SK-N-SH (cell line): ENCODE measurements around the gene AKT1. TPM values are rescaled to one million over a fixed set of nuclear protein-coding genes. Genes with fewer than 3 reads are reported as not detected.

Source experiments
- CTCF ChIA-PET: fragments of 300-600, 350-600 bp; formaldehyde crosslinking; extraction: SDS; loops from one replicate; lab custom pipeline; 2021; lab: Yijun Ruan, JAX
- POLR2A ChIA-PET: fragments of 350-600 bp; sonication (Branson Sonifier 250); formaldehyde crosslinking; extraction: SDS; loops from one replicate; lab custom pipeline; 2020; ENCODE audit warnings: antibody characterized with exemption, inconsistent platforms; lab: Yijun Ruan, JAX
- DNase-seq: peaks from one replicate; pipeline ENCODE4 v3.0.0; 2012
- H2AFZ ChIP-seq: fragments of 200-600 bp; sonication (generic); 2 replicates; pipeline ENCODE4 v1.8.1; 2016; ENCODE audit warnings: antibody characterized with exemption, mild to moderate bottlenecking, low read depth
- H3F3A ChIP-seq: fragments of 200-600 bp; sonication (generic); replicated peaks from 2 replicates; pipeline ENCODE3; 2016; ENCODE audit warnings: antibody characterized with exemption, mild to moderate bottlenecking; ENCODE audit not compliant: insufficient read depth
- H3K27ac ChIP-seq, 2 experiments: fragments of 200-500 bp in 1 of 2; fragments of 200-600 bp in 1 of 2; sonication (Bioruptor generic) in 1 of 2; sonication (generic), shearing (Covaris generic) in 1 of 2; 2 replicates each; pipeline versions ENCODE4 v1.5.1 to v1.6.1; 2014 to 2016; ENCODE audit warnings: low read depth in 2 of 2, inconsistent platforms in 1 of 2, low read length in 1 of 2, mild to moderate bottlenecking in 1 of 2, mixed read lengths in 1 of 2
- H3K27me3 ChIP-seq: fragments of 200-600 bp; sonication (generic), shearing (Covaris generic); 2 replicates; pipeline ENCODE4 v1.6.1; 2016; ENCODE audit warnings: mixed run types; ENCODE audit not compliant: insufficient read depth
- H3K36me3 ChIP-seq, 2 experiments: fragments of 200-500 bp in 1 of 2; fragments of 200-600 bp in 1 of 2; sonication (Bioruptor generic) in 1 of 2; sonication (generic) in 1 of 2; replicated peaks in 1 of 2; 2 replicates each; pipeline versions ENCODE3 to v1.5.1; 2014 to 2016; ENCODE audit warnings: low read length in 1 of 2, mild to moderate bottlenecking in 1 of 2; ENCODE audit not compliant: insufficient read depth in 2 of 2, control insufficient read depth in 1 of 2
- H3K4me1 ChIP-seq, 2 experiments: fragments of 200-500 bp in 1 of 2; fragments of 200-600 bp in 1 of 2; sonication (Bioruptor generic) in 1 of 2; sonication (generic), shearing (Covaris generic) in 1 of 2; 2 replicates each; pipeline versions ENCODE4 v1.5.1 to v1.6.1; 2014 to 2016; ENCODE audit warnings: low read depth in 1 of 2, low read length in 1 of 2, mixed run types in 1 of 2; ENCODE audit not compliant: insufficient read depth in 2 of 2, control insufficient read depth in 1 of 2
- H3K4me2 ChIP-seq: fragments of 200-600 bp; sonication (generic), shearing (Covaris generic); 2 replicates; pipeline ENCODE4 v1.6.1; 2017; ENCODE audit warnings: mixed run types
- H3K4me3 ChIP-seq, 2 experiments: fragments of 200-500 bp in 1 of 2; fragments of 200-600 bp in 1 of 2; sonication (Bioruptor generic) in 1 of 2; sonication (generic), shearing (Covaris generic) in 1 of 2; 2 replicates each; pipeline versions ENCODE4 v1.5.1 to v1.8.1; 2014 to 2016; ENCODE audit warnings: low read depth in 2 of 2, inconsistent platforms in 1 of 2, low read length in 1 of 2, mild to moderate bottlenecking in 1 of 2, mixed read lengths in 1 of 2, moderate library complexity in 1 of 2
- H3K79me2 ChIP-seq: fragments of 200-600 bp; sonication (generic); 2 replicates; pipeline ENCODE4 v1.8.1; 2017; ENCODE audit warnings: mild to moderate bottlenecking; ENCODE audit not compliant: insufficient read depth
- H3K9ac ChIP-seq: fragments of 200-600 bp; sonication (generic); 2 replicates; pipeline ENCODE4 v1.6.1; 2017; ENCODE audit warnings: mixed run types
- H3K9me2 ChIP-seq: fragments of 200-600 bp; sonication (generic); 2 replicates; pipeline ENCODE4 v1.6.1; 2017; ENCODE audit warnings: mixed run types
- H3K9me3 ChIP-seq: fragments of 200-600 bp; sonication (generic); 2 replicates; pipeline ENCODE4 v1.6.1; 2017; ENCODE audit warnings: mixed run types, mild to moderate bottlenecking, moderate library complexity
- H4K20me1 ChIP-seq: fragments of 200-600 bp; sonication (generic); 2 replicates; pipeline ENCODE4 v1.6.1; 2017; ENCODE audit warnings: mild to moderate bottlenecking, mixed run types; ENCODE audit not compliant: insufficient read depth
- CHD2 ChIP-seq: fragments of 150-350 bp; IDR thresholded peaks from 2 replicates; pipeline ENCODE4 v1.6.1; 2018; ENCODE audit warnings: low read length; ENCODE audit not compliant: partially characterized antibody
- EP300 ChIP-seq, 2 experiments: IDR thresholded peaks; 2 replicates each; pipeline versions ENCODE4 v1.4.0 to v1.6.1; 2012; ENCODE audit warnings: borderline replicate concordance in 1 of 2, low read depth in 1 of 2, low read length in 1 of 2
- GABPA ChIP-seq: IDR thresholded peaks from 2 replicates; pipeline ENCODE4 v1.4.0; 2012; ENCODE audit warnings: low read depth, mild to moderate bottlenecking
- GATA2 ChIP-seq: sonication (generic); formaldehyde crosslinking; IDR thresholded peaks from 2 replicates; pipeline ENCODE4 v1.5.0; 2020; ENCODE audit warnings: mild to moderate bottlenecking, missing genetic modification reagents
- RFX5 ChIP-seq: IDR thresholded peaks from 2 replicates; pipeline ENCODE4 v1.6.1; 2012; ENCODE audit warnings: mild to moderate bottlenecking, improper control_type of control experiment, low read length
- RXRA ChIP-seq: IDR thresholded peaks from 2 replicates; pipeline ENCODE4 v1.4.0; 2012; ENCODE audit warnings: low read depth, mild to moderate bottlenecking, borderline replicate concordance
- TAF1 ChIP-seq: IDR thresholded peaks from 2 replicates; pipeline ENCODE4 v1.6.1; 2012; ENCODE audit warnings: low read depth, mild to moderate bottlenecking, low read length, moderate library complexity, borderline replicate concordance
- TCF12 ChIP-seq: IDR thresholded peaks from 2 replicates; pipeline ENCODE4 v1.4.0; 2012
- TEAD4 ChIP-seq: IDR thresholded peaks from 2 replicates; pipeline ENCODE4 v1.4.0; 2012; ENCODE audit warnings: mild to moderate bottlenecking, borderline replicate concordance; ENCODE audit not compliant: insufficient read depth
- WGBS: methylation state at CpG from one replicate; pipeline ENCODE4 v1.1.6; 2017; ENCODE audit warnings: low lambda C conversion rate; 5-methylcytosine and 5-hydroxymethylcytosine counted together
- polyA plus RNA-seq, 3 experiments: library from polyadenylated mRNA; depleted of rRNA; stranded (reverse); fragments of >200 nt; gene quantifications; 2 replicates each; pipeline ENCODE4 v1.2.3, GENCODE V29; 2012
- TF ChIP-seq, protein P1 (sequence below): IDR thresholded peaks from 2 replicates; pipeline ENCODE4 v1.6.1; 2012; ENCODE audit warnings: mild to moderate bottlenecking, low read depth, low read length, moderate library complexity
- TF ChIP-seq, protein P2 (sequence below): IDR thresholded peaks from 2 replicates; pipeline ENCODE4 v1.4.0; 2012; ENCODE audit warnings: low read depth, borderline replicate concordance

The AKT1 gene
- polyA plus RNA-seq, 1 of the 3 experiments (the other 2 are of a cell fraction), result 198 TPM

DNA sequence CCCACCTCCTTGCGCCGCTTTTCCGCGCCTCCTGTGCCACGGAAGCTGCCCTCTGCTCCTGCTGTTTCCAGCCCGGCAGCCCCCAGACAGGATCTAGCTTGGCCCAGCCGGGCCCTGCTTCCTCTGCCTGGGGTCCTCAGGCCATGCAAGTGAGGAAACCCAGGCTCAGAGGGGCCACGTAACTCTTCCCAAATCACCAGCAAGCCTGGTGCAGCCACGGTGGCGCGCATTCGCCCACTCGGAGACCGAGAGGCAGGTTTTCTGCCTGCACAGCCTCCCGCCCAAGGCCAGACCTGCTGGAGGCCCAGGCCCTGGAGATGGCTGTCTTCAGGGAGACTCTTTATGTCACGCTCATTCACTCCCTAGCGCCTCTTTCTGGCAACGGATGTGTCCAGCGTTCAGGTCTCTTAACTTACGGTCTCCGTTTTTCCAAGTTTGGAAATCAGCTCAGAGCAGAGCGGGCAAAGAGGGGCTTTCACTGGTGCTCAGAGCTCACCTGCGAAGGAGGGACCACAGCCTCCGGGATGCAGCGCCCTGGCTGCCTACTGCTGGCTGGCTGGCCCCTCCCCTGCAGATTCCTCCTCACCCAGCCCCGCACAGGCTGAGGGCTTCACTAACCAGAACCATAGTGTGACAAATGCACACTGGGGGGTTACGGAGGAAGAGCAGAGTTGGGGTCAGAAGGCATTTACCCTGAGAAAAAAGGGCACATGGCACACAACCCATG lies 48.9 kb upstream of the AKT1 start:
- TF ChIP-seq RFX5, result no peak
- no peak for TF ChIP-seq TCF12
- TF ChIP-seq EP300 (IDR thresholded peaks at IDR 0.05; ENCODE audit: borderline replicate concordance in 1 of 2, low read depth in 1 of 2, low read length in 1 of 2), result no peak
- TF ChIP-seq TEAD4, result no peak
- no peak for TF ChIP-seq TAF1
- TF ChIP-seq, protein P1, sequence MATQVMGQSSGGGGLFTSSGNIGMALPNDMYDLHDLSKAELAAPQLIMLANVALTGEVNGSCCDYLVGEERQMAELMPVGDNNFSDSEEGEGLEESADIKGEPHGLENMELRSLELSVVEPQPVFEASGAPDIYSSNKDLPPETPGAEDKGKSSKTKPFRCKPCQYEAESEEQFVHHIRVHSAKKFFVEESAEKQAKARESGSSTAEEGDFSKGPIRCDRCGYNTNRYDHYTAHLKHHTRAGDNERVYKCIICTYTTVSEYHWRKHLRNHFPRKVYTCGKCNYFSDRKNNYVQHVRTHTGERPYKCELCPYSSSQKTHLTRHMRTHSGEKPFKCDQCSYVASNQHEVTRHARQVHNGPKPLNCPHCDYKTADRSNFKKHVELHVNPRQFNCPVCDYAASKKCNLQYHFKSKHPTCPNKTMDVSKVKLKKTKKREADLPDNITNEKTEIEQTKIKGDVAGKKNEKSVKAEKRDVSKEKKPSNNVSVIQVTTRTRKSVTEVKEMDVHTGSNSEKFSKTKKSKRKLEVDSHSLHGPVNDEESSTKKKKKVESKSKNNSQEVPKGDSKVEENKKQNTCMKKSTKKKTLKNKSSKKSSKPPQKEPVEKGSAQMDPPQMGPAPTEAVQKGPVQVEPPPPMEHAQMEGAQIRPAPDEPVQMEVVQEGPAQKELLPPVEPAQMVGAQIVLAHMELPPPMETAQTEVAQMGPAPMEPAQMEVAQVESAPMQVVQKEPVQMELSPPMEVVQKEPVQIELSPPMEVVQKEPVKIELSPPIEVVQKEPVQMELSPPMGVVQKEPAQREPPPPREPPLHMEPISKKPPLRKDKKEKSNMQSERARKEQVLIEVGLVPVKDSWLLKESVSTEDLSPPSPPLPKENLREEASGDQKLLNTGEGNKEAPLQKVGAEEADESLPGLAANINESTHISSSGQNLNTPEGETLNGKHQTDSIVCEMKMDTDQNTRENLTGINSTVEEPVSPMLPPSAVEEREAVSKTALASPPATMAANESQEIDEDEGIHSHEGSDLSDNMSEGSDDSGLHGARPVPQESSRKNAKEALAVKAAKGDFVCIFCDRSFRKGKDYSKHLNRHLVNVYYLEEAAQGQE, result no peak
- TF ChIP-seq CHD2, result no peak
- TF ChIP-seq, protein P2, sequence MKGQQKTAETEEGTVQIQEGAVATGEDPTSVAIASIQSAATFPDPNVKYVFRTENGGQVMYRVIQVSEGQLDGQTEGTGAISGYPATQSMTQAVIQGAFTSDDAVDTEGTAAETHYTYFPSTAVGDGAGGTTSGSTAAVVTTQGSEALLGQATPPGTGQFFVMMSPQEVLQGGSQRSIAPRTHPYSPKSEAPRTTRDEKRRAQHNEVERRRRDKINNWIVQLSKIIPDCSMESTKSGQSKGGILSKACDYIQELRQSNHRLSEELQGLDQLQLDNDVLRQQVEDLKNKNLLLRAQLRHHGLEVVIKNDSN, result no peak
- no peak for TF ChIP-seq GABPA
- no peak for TF ChIP-seq GATA2 (CRISPR knock-in tag)
- no peak for TF ChIP-seq RXRA
- DNase-seq, result no peak
- H2AFZ ChIP-seq, result no peak overlapping the region
- ChIA-PET POLR2A (no interaction called here), CTCF (interaction anchor here (0.8 to 1.1 kb wide), 3 partner anchors 19 to 120 kb away, joined by 3 to 4 read pairs (median 3); no protein-coding TSS in a partner anchor)
- no peaks in the 10 kb centered on the region for H3F3A ChIP-seq
- no peaks in the 10 kb centered on the region for H3K9me2 ChIP-seq
- no peaks in the 10 kb centered on the region for H3K79me2 ChIP-seq
- 23% methylated on average over 26 of the region's 27 CpGs for WGBS
- H3K4me2 ChIP-seq, result 0 out of 2 replicates have a peak overlapping the region, but pooled peaks have one; percentile 19
- H3K9ac ChIP-seq, result no peak overlapping the region
- no peak overlapping the region for H3K27ac ChIP-seq
- no peaks in the 10 kb centered on the region for H4K20me1 ChIP-seq
- H3K4me1 ChIP-seq, result no peaks in the 10 kb centered on the region; a peak in 1 of 4 replicates
- no peaks in the 10 kb centered on the region for H3K9me3 ChIP-seq
- H3K27me3 ChIP-seq, result peaks cover 42% of the 10 kb centered on the region
- H3K4me3 ChIP-seq, result no peak overlapping the region
- H3K36me3 ChIP-seq, result no peaks in the 10 kb centered on the region
